ENCODE results near the gene UTF1.
"Not testable (repeated sequence)": the region's sequence is repeated elsewhere in the genome, so short reads cannot be mapped to it uniquely, and the experiment has no call there.

UTF1 gene

DNA sequence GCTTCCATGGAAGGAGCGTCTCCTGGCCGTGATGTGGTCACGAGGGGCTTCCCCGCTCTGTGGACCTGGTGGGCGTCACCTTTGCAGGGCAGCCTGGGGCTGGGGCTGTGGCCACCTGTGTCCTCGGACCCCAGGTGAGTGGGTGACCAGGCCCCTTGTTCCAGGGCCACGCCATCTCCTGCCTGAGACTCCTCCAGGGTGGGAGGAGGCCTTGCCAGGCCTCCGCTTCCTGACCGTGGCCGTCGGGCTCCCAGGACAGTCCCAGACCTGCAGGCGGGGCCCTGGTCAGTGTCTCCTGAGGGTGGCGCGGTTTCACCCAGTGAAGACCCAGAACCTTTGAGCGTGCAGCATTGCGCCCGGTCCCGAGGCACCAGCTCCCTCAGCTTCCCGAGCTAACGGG lies 20.4 kb upstream of the UTF1 start:
- no peak for DNase-seq (ENCODE audit: low read depth)

DNA sequence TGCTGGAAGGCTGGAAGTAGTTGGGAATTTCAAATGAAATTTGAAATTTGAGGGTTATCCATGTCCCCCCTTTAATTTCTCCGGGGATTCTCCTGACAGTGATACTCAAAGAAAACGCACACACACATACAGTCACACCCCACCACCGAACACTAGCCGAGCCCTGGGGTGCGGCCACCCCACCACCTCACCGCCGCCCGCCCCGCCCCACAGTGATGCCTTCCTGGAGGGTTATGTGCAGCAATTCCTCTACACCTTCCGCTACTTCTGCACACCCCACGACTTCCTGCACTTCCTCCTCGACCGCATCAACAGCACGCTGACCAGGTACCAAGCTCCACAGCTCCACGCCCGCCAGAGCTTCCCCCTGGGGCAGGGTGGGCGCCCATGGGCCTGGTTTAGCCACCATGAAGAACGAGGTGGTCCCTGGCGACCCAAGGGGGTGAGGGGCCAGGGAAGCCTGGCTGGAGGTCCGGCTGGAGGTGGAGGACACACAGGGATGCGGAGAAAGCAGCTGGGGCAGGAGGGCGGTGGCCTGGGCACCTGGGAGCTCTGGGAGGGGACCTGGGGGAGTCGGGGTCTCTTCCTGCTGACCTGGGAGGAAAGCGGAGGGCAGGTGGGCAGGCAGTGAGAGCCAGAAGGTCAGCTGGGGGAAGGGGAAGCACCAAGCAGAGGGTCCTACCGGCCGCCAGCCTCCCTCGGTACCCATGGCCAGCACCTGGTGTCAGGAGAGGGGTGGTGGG lies 19.4 kb upstream of the UTF1 start:
- no peak for DNase-seq (ENCODE audit: low read depth)

DNA sequence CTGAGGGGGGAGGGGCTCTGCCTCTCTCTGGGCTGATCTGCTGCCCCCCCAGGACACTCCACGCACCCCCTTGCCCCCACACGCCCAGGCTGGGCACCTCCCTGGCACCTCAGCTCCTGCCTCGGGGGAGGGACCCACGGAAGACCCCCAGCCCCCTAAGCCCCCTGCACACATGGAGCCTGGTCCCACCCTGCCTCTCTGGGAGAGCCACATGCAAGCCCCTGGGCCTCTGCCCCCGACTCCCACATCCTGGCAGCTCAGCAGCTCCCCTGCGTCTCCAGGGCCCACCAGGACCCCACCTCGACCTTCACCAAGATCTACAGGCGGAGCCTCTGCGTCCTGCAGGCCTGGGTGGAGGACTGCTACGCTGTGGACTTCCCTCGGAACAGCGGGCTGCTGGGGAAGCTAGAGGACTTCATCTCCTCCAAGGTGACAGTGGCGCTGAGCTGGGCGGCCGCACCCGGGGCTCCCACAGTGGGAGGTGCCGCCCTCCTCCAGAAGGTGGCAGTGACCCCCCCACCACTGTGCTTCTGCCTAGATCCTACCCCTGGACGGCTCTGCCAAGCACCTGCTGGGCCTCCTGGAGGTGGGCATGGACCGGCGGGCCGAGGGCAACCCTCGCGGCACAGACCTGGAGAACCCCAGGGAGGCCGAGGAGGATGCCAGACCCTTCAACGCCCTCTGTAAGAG lies 18.7 kb upstream of the UTF1 start:
- DNase-seq (ENCODE audit: low read depth), result no peak

DNA sequence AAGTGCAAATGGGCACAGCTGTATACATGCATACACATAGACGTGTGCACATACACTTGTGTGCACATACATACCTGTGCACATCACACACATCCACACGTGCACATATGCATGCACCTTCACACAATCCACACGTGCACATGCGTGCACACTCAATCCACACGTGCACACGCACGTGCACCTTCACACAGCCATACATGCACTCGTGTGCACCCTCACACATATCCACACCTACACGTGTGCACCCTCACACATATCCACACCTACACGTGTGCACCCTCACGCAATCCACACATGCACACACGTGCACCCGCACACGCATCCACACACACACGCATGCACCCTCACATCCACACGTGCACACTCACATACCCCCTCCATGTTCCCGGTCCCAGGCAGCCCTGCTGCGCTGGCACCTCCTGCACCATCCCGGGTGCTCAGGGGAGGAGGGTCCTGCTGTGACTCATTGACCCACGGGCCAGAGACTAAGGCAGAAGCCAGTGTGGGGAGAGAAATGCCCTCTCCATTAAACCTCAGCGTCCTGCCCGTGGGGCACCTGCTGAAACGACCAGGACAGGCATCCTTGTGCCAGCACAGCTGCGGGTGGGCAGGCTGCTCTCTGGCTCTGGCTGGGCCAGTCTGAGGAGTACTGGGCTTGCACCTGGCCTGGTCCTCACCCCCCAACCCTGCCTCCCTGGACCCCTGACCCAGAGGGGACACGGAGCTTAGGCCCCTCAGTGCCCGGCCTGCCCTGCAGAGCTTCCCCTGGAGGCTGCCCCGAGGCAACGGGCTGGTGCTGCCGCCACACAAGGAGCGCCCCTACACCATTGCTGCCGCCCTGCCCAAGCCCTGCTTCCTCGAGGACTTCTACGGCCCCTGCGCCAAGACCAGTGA lies 17.8 kb upstream of the UTF1 start:
- DNase-seq (ENCODE audit: low read depth), result no peak

DNA sequence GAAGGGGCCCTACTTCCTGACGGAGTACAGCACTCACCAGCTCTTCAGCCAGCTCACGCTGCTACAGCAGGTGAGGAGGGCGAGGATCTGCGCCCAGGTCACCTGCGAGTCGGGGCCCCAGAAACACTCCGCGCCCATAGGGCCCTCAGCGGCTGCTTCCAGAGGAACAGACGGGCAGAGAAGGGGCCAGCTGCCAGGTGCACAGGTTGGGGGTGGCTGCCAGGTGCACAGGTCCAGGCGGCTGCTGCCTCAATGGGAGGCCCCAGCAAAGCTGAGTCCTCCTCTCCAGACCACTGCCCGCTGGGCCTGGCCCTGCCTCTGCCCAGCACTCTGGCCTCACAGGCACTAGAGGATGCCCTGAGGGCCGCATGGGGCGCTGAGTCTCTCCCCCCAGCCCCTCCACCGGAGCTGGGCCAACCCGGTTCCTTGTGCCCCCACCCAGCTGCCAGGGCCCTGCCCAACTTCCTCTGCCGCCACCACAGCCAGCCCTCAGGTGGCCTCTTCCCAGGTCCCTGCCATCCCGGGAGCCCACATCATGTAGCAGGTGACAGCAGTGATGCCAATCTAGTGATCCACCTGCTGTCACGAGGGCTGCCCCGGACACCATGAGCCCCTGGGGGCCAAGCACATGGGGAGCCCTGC lies 17.0 kb upstream of the UTF1 start:
- no peak for DNase-seq (ENCODE audit: low read depth)

DNA sequence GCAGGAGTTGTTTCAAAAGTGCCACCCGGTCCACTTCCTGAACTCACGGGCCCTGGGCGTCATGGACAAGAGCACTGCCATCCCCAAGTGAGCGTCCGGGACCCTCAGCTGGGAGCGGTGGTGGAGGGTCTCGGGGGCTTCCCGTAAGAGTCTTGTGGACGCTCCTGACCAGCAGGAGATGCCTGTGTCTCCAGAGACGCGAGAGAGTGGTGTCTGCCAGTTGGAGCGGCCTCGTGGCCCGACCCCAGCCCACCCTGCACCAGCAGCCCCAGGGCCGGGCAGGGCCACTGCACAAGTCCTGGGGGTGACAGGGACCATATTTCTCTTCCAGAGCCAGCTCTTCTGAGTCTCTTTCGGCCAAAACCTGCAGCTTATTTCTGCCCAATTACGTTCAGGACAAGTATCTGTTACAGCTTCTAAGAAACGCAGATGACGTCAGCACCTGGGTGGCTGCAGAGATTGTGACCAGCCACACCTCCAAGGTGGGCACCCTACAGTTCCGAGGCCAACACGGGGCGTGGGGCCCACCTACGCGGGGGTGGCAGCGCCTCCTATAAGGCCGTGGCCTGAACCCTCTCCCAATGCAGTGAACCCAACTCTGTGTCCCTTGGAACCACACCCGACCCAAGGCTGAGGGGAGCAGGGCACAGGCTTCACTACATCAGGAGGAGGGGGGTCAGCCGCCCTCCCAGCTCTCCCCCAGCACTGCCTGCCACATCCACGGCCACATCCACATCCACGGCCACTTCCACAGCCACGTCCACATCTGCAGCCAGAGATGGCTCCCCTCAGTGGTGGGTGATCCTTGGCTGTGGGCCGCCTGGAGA lies 16.2 kb upstream of the UTF1 start:
- DNase-seq (ENCODE audit: low read depth), result no peak

DNA sequence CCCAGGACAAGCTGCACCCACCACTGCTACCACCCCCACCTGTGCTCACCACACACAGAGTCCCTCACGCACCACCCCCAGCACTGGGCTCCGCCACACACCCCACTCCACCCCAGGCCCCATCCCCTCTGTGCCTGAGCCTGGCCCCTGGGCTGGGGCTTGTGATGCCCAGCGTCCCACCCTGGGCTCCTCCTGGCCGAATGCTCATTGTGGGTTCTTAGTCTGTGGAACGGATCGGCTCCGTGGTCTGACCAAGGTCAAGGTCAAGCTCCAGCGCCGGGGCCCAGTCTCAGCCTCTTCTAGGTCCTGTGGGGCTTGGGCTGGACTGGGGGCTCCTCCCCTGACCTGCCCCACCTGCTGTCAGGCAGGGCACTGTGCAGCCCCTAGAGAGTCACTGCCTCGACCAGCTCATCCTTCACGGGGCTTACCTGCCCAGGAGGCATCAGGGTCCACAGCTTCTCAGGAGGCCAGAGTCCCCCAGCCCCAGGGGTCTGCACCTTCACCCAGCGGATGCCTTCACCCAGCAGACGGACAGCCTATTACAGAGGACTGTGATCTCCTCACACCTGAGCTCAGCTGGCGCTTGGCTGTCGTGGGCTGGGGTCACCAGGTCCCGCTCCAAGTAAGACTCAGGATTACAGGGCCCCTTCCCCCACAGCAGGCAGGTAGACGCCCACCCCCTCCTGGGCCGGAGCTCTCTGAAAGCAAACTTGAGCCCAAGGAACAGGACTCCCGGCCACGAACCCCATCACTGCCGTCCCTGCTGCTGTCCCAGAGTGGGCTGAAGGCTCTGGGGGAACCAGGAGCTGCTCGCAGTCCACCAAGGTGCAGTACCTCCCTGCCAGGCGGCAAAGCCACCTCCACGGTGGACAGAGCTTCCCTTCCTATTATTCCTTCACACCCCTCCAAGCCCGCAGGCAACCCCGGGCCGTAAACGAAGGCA lies 15.3 kb upstream of the UTF1 start:
- DNase-seq (ENCODE audit: low read depth), result no peak

DNA sequence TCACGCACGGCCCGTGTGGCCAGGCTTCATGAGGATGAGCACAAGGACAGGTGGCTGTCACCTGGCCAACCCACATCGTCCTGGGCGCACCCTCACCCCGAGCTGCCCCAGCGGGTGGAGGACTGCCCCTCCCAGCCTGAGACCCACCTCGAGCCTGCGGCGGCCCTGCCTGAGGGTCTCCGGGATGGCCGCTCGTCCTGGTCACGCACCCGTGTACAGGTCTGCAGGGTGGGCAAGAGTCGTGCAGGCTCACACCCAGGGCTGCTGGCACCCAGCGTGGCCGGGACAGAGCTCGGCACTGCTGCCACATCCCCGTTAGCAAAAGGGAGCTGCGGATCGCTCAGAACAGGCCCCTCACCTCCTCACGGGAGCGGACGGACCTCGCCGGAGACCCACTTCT lies 14.4 kb upstream of the UTF1 start:
- DNase-seq (ENCODE audit: low read depth), result no peak

DNA sequence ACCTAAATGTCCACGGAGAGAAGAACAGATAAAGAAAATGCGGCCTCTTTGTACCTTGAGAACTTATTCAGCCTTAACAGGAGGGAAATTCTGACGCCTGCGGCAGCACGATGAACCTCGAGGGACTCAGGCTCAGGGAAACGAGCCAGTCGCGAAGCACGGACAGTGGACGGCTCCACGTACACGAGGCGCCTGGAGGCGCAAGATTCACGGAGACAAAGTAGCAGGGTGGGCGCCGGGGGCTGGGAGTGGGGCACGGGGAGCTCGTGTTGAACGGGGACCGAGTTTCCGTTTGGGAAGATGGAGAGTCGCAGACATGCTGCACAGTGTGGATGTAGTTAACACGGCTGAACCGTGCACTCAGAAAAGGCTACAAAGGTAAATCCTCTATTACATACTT lies 13.2 kb upstream of the UTF1 start:
- DNase-seq (ENCODE audit: low read depth), result no peak

DNA sequence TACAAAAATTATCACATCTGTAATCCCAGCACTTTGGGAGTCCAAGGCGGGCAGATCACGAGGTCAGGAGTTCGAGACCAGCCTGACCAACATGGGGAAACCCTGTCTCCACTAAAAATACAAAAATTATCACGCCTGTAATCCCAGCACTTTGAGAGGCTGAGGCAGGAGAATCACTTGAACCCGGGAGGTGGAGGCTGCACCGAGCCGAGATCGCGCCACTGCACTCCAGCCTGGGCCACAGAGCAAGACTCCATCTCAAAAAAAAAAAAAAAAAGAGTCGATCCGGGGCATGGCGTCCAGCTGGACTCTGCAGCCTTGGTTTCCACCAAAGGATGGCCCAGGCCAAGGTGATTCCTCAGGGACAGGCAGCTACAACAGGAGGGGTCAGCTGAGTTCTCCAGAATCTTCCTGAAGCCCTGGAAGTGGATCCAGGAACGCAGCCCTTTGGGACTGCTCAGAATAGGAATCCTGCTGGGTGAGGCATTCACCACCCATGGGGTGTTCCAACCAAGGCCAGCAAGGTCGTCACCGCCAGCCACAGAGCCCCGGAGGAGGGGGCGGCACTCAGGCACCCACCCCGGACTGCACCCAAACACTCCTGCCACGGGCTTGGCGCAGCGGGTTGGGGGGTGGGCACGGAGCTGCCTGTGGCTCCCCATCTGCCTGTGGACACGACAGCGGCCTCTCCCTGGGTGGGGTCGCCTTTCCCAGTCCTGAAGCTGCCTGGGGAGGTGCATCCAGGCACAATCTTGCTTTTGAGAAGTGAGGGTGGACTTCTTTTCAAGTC lies 12.0 kb upstream of the UTF1 start:
- DNase-seq (ENCODE audit: low read depth), result no peak

DNA sequence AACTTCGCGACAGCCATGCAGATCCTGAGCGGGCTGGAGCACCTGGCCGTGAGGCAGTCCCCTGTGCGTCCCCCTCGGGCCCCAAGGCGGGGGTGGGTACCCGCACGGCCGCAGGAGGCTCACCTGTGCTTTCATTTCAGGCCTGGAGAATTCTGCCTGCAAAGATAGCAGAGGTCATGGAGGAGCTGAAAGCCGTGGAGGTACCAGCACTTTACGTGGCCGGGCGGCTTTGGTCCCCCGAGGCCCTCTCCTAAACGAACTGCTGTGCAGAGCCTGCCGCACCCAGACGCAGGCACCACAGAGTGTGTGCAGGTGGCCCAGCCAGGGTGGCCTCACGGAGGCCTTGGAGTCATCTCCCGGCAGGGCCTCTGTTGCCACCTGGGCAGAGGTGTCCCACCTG lies 11.1 kb upstream of the UTF1 start:
- DNase-seq (ENCODE audit: low read depth), result no peak

DNA sequence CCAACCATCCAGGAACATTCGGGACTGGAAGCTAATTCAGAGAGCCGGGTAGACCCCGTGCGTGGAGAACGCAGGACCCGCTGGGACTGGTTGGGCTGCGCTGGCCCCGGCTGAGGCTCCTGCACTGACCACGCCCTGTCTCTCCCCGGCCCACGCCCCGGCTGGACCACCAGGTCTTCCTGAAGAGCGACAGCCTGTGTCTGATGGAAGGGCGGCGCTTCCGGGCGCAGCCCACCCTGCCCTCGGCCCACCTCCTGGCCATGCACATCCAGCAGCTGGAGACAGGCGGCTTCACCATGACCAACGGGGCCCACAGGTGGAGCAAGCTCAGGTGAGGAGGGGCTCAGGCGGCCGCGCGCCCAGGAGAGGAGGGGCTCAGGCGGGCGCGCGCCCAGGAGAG lies 10.2 kb upstream of the UTF1 start:
- no peak for DNase-seq (ENCODE audit: low read depth)

DNA sequence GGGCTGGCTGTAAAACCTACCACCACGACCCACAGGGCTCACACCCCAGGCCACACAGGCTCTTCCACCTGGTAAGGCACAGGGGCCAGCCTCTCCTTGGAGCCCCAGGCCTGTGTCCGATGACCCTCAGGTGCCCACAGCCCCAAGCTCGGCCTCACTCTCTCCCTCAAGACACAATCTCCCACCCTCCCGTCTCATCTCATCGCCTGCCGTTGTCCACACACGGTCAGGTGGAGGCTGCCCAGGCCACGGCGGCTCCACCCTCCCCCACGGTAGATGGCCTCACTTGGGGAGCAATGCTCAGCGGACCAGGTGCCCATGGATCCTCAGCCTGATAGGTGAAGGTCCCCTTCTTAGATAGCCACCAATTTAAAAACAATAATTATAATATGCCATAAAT lies 8.7 kb upstream of the UTF1 start:
- DNase-seq (ENCODE audit: low read depth), result no peak

DNA sequence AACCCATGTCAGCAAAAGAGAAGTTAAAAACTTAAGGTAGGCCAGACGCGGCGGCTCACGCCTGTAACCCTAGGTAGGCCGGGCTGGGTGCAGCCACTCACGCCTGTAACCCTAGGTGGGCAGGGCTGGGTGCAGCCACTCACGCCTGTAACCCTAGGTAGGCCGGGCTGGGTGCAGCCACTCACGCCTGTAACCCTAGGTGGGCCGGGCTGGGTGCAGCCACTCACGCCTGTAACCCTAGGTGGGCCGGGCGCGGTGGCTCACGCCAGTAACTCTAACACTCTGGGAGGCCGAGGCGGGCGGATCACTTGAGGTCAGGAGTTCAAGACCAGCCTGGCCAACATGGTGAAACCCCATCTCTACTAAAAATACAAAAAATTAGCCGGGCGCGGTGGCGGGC lies 8.3 kb upstream of the UTF1 start:
- DNase-seq (ENCODE audit: low read depth), result not testable (repeated sequence)

DNA sequence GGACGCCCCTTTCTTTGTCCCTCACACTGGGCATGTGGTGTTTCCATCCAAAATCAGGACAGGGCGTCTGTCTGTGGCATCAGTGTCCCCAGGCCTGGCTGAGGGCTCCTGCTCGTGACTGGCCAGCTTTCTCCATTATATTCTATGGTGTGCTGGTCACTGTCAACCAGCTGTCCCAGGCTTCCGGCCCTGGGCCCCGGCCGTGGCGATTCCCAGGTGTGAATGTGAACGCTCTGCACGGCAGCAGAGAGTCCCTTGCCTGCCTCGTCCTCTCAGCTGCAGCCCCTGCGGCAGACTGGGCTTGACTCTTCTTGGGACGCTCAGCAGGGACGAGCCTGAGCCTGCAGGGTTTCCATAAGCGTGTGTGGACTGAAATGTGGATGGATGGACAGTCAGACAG lies 5.9 kb upstream of the UTF1 start:
- DNase-seq (ENCODE audit: low read depth), result no peak

DNA sequence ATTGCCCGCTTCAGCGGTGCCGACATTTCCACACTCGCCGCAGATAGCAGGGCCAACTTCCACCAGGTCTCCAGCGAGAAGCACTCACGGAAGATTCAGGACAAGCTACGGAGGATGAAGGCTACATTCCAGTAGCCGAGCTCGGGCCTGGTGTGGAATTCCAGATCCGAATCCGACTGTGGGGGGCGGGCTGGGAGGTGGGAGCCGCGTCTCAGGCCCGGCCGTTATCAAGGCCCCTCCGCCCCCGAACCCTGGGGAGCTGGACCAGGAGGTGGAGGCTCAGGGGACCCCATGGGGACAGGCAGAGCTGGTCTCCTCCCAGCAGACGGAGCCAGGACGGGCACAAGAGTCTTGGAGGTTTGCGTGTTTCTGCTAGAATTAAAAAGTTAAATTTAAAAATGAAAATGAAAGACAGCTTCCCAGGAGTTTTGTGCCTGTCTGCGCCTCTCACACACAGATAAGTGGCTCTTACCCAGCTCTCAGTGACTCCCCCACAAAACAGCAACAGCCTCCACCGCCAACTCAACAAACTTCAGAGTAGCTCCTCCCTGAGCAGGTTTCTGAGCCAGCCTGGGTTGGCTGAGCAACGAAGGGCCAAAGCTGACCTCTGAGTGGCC lies 5.2 kb upstream of the UTF1 start:
- DNase-seq (ENCODE audit: low read depth), result no peak

DNA sequence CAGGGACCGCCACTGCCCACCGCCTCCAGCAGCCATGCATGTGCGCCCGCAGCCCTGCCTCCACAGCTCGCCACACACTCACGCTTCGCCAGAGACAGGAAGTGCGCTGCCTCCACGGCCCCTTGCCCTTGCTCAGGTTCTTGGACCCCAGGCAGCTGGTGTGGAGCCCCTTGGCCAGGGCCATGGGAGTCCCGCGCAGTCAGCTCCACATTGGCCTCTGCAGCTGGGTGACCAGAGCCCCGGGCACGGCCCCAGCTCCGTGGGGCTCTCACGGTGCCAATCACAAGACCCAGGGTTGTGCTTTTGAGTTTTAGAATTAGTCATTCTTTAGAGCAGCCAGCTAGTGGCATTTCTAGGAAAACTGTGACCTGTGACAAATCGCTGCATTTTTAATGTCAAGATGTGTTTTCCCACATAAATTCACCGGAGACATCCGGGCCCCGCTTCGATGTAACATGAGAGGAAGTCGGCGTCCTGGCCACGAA lies 4.3 kb upstream of the UTF1 start:
- no peak for DNase-seq (ENCODE audit: low read depth)

DNA sequence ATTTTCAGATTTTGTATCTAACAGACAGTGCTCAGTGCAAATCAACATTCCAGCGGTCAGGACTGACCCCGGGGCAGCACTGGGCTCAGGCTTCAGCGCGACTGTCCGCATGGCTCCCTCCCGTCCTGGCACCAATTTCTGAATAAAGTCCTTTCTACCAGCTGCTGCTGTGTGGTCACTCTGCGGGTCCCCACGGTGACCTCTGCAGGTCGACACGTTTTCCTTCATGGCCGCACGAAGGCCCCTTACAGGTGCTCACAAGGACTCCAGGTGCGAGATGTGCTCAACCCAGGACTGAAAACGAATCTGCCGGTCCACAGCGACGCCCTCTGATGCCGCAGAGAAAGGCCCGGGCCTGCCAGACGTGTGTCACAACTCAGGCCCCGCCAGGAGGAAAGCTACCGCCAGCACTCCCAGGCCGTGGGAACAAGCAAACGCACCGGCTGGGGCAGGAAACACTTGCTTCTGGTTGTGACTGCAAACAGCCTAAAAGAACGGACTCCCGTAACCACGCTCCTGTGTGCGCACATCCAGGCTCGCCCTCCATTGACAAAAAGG lies 3.7 kb upstream of the UTF1 start:
- DNase-seq (ENCODE audit: low read depth), result no peak

DNA sequence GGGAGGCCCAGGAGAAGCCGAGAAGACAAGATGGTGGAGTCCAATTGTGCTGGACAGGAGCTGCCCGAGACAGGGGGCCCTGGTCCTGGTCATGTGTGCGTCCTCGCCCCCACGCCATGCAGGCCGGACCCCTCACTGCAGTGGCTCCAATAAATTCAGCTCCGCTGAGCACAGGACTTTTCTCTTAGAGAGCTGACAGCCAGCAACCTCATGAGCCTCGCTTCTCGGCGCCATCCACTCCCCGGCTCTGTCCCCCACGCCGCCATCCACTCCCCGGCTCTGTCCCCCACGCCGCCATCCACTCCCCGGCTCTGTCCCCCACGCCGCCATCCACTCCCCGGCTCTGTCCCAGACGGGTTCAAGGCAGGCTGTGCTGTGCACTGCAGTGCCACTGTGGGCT lies 2.8 kb upstream of the UTF1 start:
- no peak for DNase-seq (ENCODE audit: low read depth)

Data from stimulated activated CD8-positive, alpha-beta memory T cell treated with anti-CD3 and anti-CD28 coated beads, Interleukin-15, amount 100 ng/mL, for 24 hours (primary cell).